A549 (cell line): ENCODE results near the gene DUS3L. TPM values are rescaled to one million over a fixed set of nuclear protein-coding genes. Genes with fewer than 3 reads are reported as not detected.

Experiments used
- ATAC-seq, 2 experiments: fragments of 200-7000 bp in 1 of 2; fragments of >200 bp in 1 of 2; cut with Nextera tagmentation in 1 of 2; cut with Tn5 transposase in 1 of 2; 3 replicates each; pipeline versions ENCODE4 v1.8.0 to v1.9.1; 2018 to 2020; ENCODE audit warnings: mild to moderate bottlenecking in 1 of 2, moderate library complexity in 1 of 2
- CTCF ChIA-PET: fragments of 300-600 bp; sonication (Branson Sonifier 250); formaldehyde crosslinking; extraction: SDS; loops from one replicate; lab custom pipeline; 2021; ENCODE audit warnings: antibody characterized with exemption, inconsistent platforms; lab: Yijun Ruan, JAX
- POLR2A ChIA-PET: fragments of 350-600 bp; formaldehyde crosslinking; extraction: SDS; loops from one replicate; lab custom pipeline; 2021; ENCODE audit warnings: antibody characterized with exemption, inconsistent platforms; lab: Yijun Ruan, JAX
- DNase-seq, 2 experiments: peaks; one replicate each; pipeline versions ENCODE4 v3.0.0 to v3.0.0-alpha.2; 2011 to 2016; ENCODE audit warnings: low read depth in 1 of 2, low spot score in 1 of 2
- FAIRE-seq: peaks from 2 replicates; lab custom pipeline; 2011; peaks lifted over from hg19 to GRCh38; lab: Jason Lieb, UNC
- H3K27ac ChIP-seq, 2 experiments: fragments of >200 bp; sonication (Bioruptor Twin); formaldehyde crosslinking; 3 replicates each; pipeline ENCODE4 v1.5.1; 2016 to 2017
- H3K4me1 ChIP-seq: fragments of >200 bp; sonication (Bioruptor Twin); formaldehyde crosslinking; 3 replicates; pipeline ENCODE4 v1.6.1; 2016
- H3K4me2 ChIP-seq: fragments of >200 bp; sonication (Bioruptor Twin); formaldehyde crosslinking; 3 replicates; pipeline ENCODE4 v1.6.1; 2016
- H3K4me3 ChIP-seq: fragments of >200 bp; sonication (Bioruptor Twin); formaldehyde crosslinking; 3 replicates; pipeline ENCODE4 v1.5.1; 2016
- H3K9me3 ChIP-seq: fragments of >200 bp; sonication (Bioruptor Twin); formaldehyde crosslinking; 3 replicates; pipeline ENCODE4 v1.6.1; 2016
- ATOH8 ChIP-seq: fragments of 250-450 bp; sonication (Bioruptor Pico); IDR thresholded peaks from 2 replicates; pipeline ENCODE4 v1.5.0; 2020; ENCODE audit warnings: low read depth, mild to moderate bottlenecking, moderate library complexity
- BCL3 ChIP-seq: fragments of >200 bp; sonication (Bioruptor Twin); formaldehyde crosslinking; IDR thresholded peaks from 3 replicates; pipeline ENCODE4 v1.6.1; 2016
- BHLHE40 ChIP-seq: IDR thresholded peaks from 2 replicates; pipeline ENCODE4 v1.6.1; 2012; ENCODE audit warnings: low read depth, low read length, inconsistent platforms
- CBX8 ChIP-seq: fragments of 200-600 bp; sonication (generic); IDR thresholded peaks from 2 replicates; pipeline ENCODE4 v1.6.1; 2016
- CHD2 ChIP-seq: fragments of 150-350 bp; IDR thresholded peaks from 2 replicates; pipeline ENCODE4 v1.6.1; 2014; ENCODE audit warnings: low read length; ENCODE audit not compliant: partially characterized antibody
- CTCF ChIP-seq: fragments of >200 bp; sonication (Bioruptor Twin); formaldehyde crosslinking; IDR thresholded peaks from 3 replicates; pipeline ENCODE4 v1.5.1; 2016
- E2F6 ChIP-seq: IDR thresholded peaks from 2 replicates; pipeline ENCODE4 v1.6.1; 2012; ENCODE audit warnings: low read depth, borderline replicate concordance
- FOSB ChIP-seq: fragments of 250-450 bp; sonication (Bioruptor Pico); IDR thresholded peaks from 2 replicates; pipeline ENCODE4 v1.5.0; 2020; ENCODE audit warnings: mild to moderate bottlenecking, moderate library complexity
- FOXS1 ChIP-seq: fragments of 250-450 bp; sonication (Bioruptor Pico); IDR thresholded peaks from 2 replicates; pipeline ENCODE4 v1.5.0; 2020; ENCODE audit warnings: mild to moderate bottlenecking, moderate library complexity
- GATA3 ChIP-seq: IDR thresholded peaks from 2 replicates; pipeline ENCODE4 v1.6.1; 2012; ENCODE audit warnings: borderline replicate concordance
- HMGXB4 ChIP-seq: fragments of 250-450 bp; sonication (Bioruptor Pico); IDR thresholded peaks from 2 replicates; pipeline ENCODE4 v1.5.0; 2021; ENCODE audit warnings: mild to moderate bottlenecking, moderate library complexity, borderline replicate concordance
- JUNB ChIP-seq: fragments of >200 bp; sonication (Bioruptor Twin); formaldehyde crosslinking; IDR thresholded peaks from 2 replicates; pipeline ENCODE4 v1.6.1; 2016
- KDM5A ChIP-seq: fragments of 200-600 bp; sonication (generic); IDR thresholded peaks from 2 replicates; pipeline ENCODE4 v1.6.1; 2016; ENCODE audit warnings: antibody characterized with exemption, mild to moderate bottlenecking
- MAFK ChIP-seq: fragments of 450-650 bp; IDR thresholded peaks from 2 replicates; pipeline ENCODE4 v1.6.1; 2014; ENCODE audit not compliant: partially characterized antibody
- MAX ChIP-seq: IDR thresholded peaks from 2 replicates; pipeline ENCODE4 v1.6.1; 2012
- MAZ ChIP-seq: fragments of 150-350 bp; IDR thresholded peaks from 2 replicates; pipeline ENCODE4 v1.6.1; 2014; ENCODE audit warnings: antibody characterized with exemption, low read depth, low read length, borderline replicate concordance
- NR3C1 ChIP-seq: fragments of >200 bp; sonication (Bioruptor Twin); formaldehyde crosslinking; IDR thresholded peaks from 3 replicates; pipeline ENCODE4 v1.6.1; 2017
- PHF8 ChIP-seq: fragments of 200-600 bp; sonication (generic); IDR thresholded peaks from 2 replicates; pipeline ENCODE4 v1.6.1; 2016; ENCODE audit warnings: low read depth, mild to moderate bottlenecking, antibody characterized with exemption, moderate library complexity, borderline replicate concordance
- POLR2A ChIP-seq: IDR thresholded peaks from 2 replicates; pipeline ENCODE4 v1.6.1; 2012; ENCODE audit warnings: mild to moderate bottlenecking, low read length
- RCOR1 ChIP-seq: fragments of 150-350 bp; IDR thresholded peaks from 2 replicates; pipeline ENCODE4 v1.6.1; 2014; ENCODE audit warnings: antibody characterized with exemption, low read length, low read depth
- RFX5 ChIP-seq: fragments of 450-650 bp; IDR thresholded peaks from 2 replicates; pipeline ENCODE4 v1.7.1; 2014; ENCODE audit warnings: antibody characterized with exemption, mild to moderate bottlenecking, moderate library complexity
- SREBF2 ChIP-seq: fragments of 450-650 bp; IDR thresholded peaks from 2 replicates; pipeline ENCODE4 v1.6.1; 2014; ENCODE audit warnings: mild to moderate bottlenecking, moderate library complexity
- ZC3H11A ChIP-seq: fragments of 450-650 bp; IDR thresholded peaks from 2 replicates; pipeline ENCODE4 v1.6.1; 2014; ENCODE audit warnings: antibody characterized with exemption, mild to moderate bottlenecking
- ZFP36 ChIP-seq: fragments of 450-650 bp; IDR thresholded peaks from 2 replicates; pipeline ENCODE4 v1.6.1; 2014; ENCODE audit warnings: borderline replicate concordance; ENCODE audit not compliant: partially characterized antibody
- ZNF302 ChIP-seq: fragments of 250-450 bp; sonication (Bioruptor Pico); IDR thresholded peaks from 2 replicates; pipeline ENCODE4 v1.9.0; 2021; ENCODE audit warnings: inconsistent platforms, mild to moderate bottlenecking, moderate library complexity
- ZSCAN20 ChIP-seq: fragments of 250-450 bp; sonication (Bioruptor Pico); IDR thresholded peaks from 2 replicates; pipeline ENCODE4 v1.8.0; 2022; ENCODE audit warnings: mild to moderate bottlenecking, moderate library complexity
- WGBS: methylation state at CpG from one replicate; pipeline ENCODE4 v1.1.6; 2017; ENCODE audit errors: missing lambda C conversion rate; 5-methylcytosine and 5-hydroxymethylcytosine counted together
- polyA plus RNA-seq, 4 experiments: library from polyadenylated mRNA; depleted of rRNA in 3 of 4; stranded (reverse); fragments of >200 nt; fragmentation: RNase III in 1 of 4; extraction: RNeasy Plus Mini Kit Qiagen cat#74134 plus additional on column Dnase treatment in 1 of 4; gene quantifications; 2 replicates in 3 of 4; 3 replicates in 1 of 4; pipeline ENCODE4 v1.2.3, GENCODE V29; 2011 to 2017

Gene DUS3L
- polyA plus RNA-seq, 2 of the 4 experiments (the other 2 are of a cell fraction): 16.3 to 26.9 TPM

- DNase-seq (no peak), FAIRE-seq (no peak), ATAC-seq (peak; percentile 44 to 51; a peak in 2 of 6 replicates)
- Histone ChIP-seq H3K4me1 (peaks cover 18% of the 10 kb centered on the region), H3K4me3 (no peak within 1 kb of the TSS), H3K9me3 (no peaks in the 10 kb centered on the region), H3K27ac (peak within 1 kb of the TSS in 1 of 2 experiments; percentile 49; a peak in 1 of 6 replicates), H3K4me2 (no peak within 1 kb of the TSS)
- ChIA-PET CTCF (interaction anchor here (0.7 to 2.1 kb wide), 3 partner anchors 15 to 53 kb away, joined by 3 to 7 read pairs (median 5); no protein-coding TSS in a partner anchor), POLR2A (interaction anchor here (0.5 to 2.7 kb wide), 2 partner anchors 10 to 11 kb away, joined by 4 to 22 read pairs; no protein-coding TSS in a partner anchor)
- WGBS: 90% methylated on average over 8 of the region's 9 CpGs
- TF ChIP-seq ZC3H11A: no peak
- no peak for TF ChIP-seq BHLHE40
- no peak for TF ChIP-seq MAFK
- no peak for TF ChIP-seq ATOH8
- no peak for TF ChIP-seq POLR2A
- no peak for TF ChIP-seq ZFP36
- TF ChIP-seq ZNF302 (CRISPR knock-in tag): no peak
- TF ChIP-seq FOSB (CRISPR knock-in tag): no peak
These were observed 48.4 kb upstream of the DUS3L start, which contains the start of gene FUT6 for GRCh38 chr19:5839065-5840017. Gene FUT6, minus strand, starts transcription at chr19:5839702. Its CDS starts 7,135 bp downstream, at chr19:5832567.

GRCh38 chr19:5838353-5839064 is 47.5 kb upstream of the DUS3L start:
- Histone ChIP-seq H3K4me2 (peak overlapping the region; percentile 61; the same call in 2 of the 3 replicates), H3K9me3 (no peaks in the 10 kb centered on the region), H3K27ac (peak overlapping the region; percentile 15 to 49; a peak in 3 of 6 replicates), H3K4me3 (no peak overlapping the region), H3K4me1 (peaks cover 18% of the 10 kb centered on the region)
- TF ChIP-seq HMGXB4 (CRISPR knock-in tag) (no peak), E2F6 (no peak), JUNB (no peak), CHD2 (no peak), CBX8 (no peak), MAZ (no peak), RFX5 (no peak), SREBF2 (no peak), NR3C1 (no peak), FOXS1 (no peak), GATA3 (no peak), PHF8 (no peak), RCOR1 (no peak), ZNF302 (CRISPR knock-in tag) (no peak), POLR2A (no peak), ZSCAN20 (CRISPR knock-in tag) (no peak), MAX (no peak), BCL3 (no peak), KDM5A (no peak), CTCF (no peak)
- FAIRE-seq: no peak
- DNase-seq: no peak
- WGBS: 84% methylated on average over 17 of the region's 20 CpGs
- ATAC-seq: 0 out of 6 replicates have a peak, but pooled peaks of 1 of the 2 experiments have one; percentile 28
- ChIA-PET POLR2A (interaction anchor here (0.5 to 2.9 kb wide), 2 partner anchors 9 to 10 kb away, joined by 4 to 8 read pairs; no protein-coding TSS in a partner anchor), CTCF (interaction anchor here (0.9 to 1.4 kb wide), 2 partner anchors 35 to 54 kb away, joined by 3 to 5 read pairs; no protein-coding TSS in a partner anchor)
